Neural progenitor cell (in vitro differentiated cells): ENCODE results near the gene RGS3. TPM values are rescaled to one million over a fixed set of nuclear protein-coding genes. Genes with fewer than 3 reads are reported as not detected.

ENCODE experiments used
- DNase-seq: peaks from one replicate; pipeline ENCODE4 v3.0.0-alpha.2; 2016; ENCODE audit warnings: low spot score
- H2AFZ ChIP-seq: fragments of 200-600 bp; sonication (generic); replicated peaks from 2 replicates; pipeline ENCODE4 v1.6.1; 2016; ENCODE audit warnings: antibody characterized with exemption
- H3F3A ChIP-seq: fragments of 200-600 bp; sonication (generic); 2 replicates; pipeline ENCODE4 v1.6.1; 2016; ENCODE audit warnings: antibody characterized with exemption, low read depth
- H3K27ac ChIP-seq: fragments of 200-600 bp; sonication (generic); 2 replicates; pipeline ENCODE4 v1.5.1; 2016; ENCODE audit warnings: mild to moderate bottlenecking
- H3K27me3 ChIP-seq: fragments of 200-600 bp; sonication (generic); 2 replicates; pipeline ENCODE4 v1.6.1; 2016; ENCODE audit warnings: mild to moderate bottlenecking, moderate library complexity
- H3K36me3 ChIP-seq: fragments of 200-600 bp; sonication (generic); 2 replicates; pipeline ENCODE4 v1.5.1; 2016
- H3K4me1 ChIP-seq: fragments of 200-600 bp; sonication (generic); 2 replicates; pipeline ENCODE4 v1.6.1; 2016; ENCODE audit warnings: mixed run types
- H3K4me2 ChIP-seq: fragments of 200-600 bp; sonication (generic); 2 replicates; pipeline ENCODE4 v1.6.1; 2016
- H3K4me3 ChIP-seq: fragments of 200-600 bp; sonication (generic); 2 replicates; pipeline ENCODE4 v1.5.1; 2016
- H3K79me2 ChIP-seq: fragments of 200-600 bp; sonication (generic); 2 replicates; pipeline ENCODE4 v1.6.1; 2016; ENCODE audit warnings: low read depth
- H3K9ac ChIP-seq: fragments of 200-600 bp; sonication (generic); 2 replicates; pipeline ENCODE4 v1.6.1; 2016
- H3K9me3 ChIP-seq: fragments of 200-600 bp; sonication (generic); 2 replicates; pipeline ENCODE4 v1.5.1; 2016; ENCODE audit warnings: low read depth
- H4K20me1 ChIP-seq: fragments of 200-600 bp; sonication (generic); 2 replicates; pipeline ENCODE4 v1.6.1; 2016; ENCODE audit warnings: low read depth
- H3K27ac Mint-ChIP-seq: 3 replicates; pipeline ENCODE4 v1.8.0; 2021; ENCODE audit warnings: mixed read lengths
- H3K27me3 Mint-ChIP-seq: 2 replicates; pipeline ENCODE4 v1.8.0; 2022; ENCODE audit warnings: low read depth, mild to moderate bottlenecking, inconsistent platforms, moderate library complexity, mixed read lengths; ENCODE audit not compliant: insufficient read depth
- H3K36me3 Mint-ChIP-seq: 3 replicates; pipeline ENCODE4 v1.8.0; 2021; ENCODE audit warnings: mixed read lengths
- H3K4me1 Mint-ChIP-seq: 3 replicates; pipeline ENCODE4 v1.8.0; 2021; ENCODE audit warnings: mixed read lengths
- H3K4me3 Mint-ChIP-seq: 3 replicates; pipeline ENCODE4 v1.8.0; 2021; ENCODE audit warnings: mild to moderate bottlenecking, moderate library complexity, mixed read lengths
- H3K9me3 Mint-ChIP-seq: 3 replicates; pipeline ENCODE4 v1.8.0; 2020; ENCODE audit warnings: mixed read lengths
- EZH2 ChIP-seq: fragments of 200-600 bp; sonication (generic); IDR thresholded peaks from 2 replicates; pipeline ENCODE4 v1.6.1; 2017; ENCODE audit warnings: antibody characterized with exemption, mild to moderate bottlenecking, moderate library complexity
- EZH2phosphoT487 ChIP-seq: fragments of 200-600 bp; sonication (generic); IDR thresholded peaks from 2 replicates; pipeline ENCODE4 v1.6.1; 2017; ENCODE audit warnings: antibody characterized with exemption
- total RNA-seq: library from RNA; depleted of rRNA; stranded (reverse); fragments of >200 nt; gene quantifications from 2 replicates; pipeline ENCODE4 v1.2.3, GENCODE V29; 2015; ENCODE audit warnings: low replicate concordance
- TF ChIP-seq, protein P1 (sequence below): fragments of 200-600 bp; sonication (generic); IDR thresholded peaks from 2 replicates; pipeline ENCODE4 v1.5.1; 2017; ENCODE audit warnings: antibody characterized with exemption, mild to moderate bottlenecking

RGS3 gene
- total RNA-seq, 1 donor from 2014 or later, result 30.3 TPM

DNA sequence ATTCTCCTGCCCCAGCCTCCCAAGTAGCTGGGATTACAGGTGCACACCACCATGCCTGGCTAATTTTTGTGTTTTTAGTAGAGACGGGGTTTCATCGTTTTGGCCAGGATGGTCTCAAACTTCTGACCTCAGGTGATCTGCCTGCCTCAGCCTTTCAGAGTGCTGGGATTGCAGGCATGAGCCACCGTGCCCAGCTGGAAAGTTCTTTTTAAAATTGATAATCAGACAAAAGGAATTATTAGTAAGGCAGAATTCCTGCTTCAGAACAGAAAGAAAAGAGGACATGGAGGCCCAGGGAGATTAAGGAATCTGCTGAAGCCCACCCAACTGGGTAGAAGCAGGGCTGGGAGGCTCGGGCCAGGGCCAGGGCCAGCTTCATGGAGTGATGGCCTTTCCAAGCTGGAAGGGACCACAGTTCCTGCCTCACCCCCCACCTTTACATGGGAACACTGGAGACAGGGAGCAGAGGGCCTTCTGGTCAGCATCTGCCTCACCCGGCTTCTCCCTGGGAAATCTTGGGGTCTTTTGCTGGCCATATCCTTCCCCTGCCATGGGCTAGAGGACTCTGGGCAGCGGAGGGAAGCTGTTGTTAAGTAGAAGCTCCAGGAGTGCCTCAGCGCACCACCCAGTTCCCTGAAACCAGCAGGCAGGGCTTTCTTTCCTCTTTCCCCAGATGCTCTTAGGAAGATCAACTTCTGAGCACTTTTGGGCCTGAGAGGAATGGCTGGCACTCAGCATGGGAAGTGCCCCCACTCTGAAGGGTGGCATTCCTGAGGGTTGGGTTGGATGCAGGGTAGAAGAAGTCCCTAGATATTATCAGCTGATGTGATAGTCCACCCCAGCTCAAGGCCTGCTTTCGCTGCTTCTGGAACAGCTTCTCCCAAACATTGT, 70.1 kb downstream of the RGS3 start:
- Mint-ChIP-seq H3K4me3 (no peak overlapping the region), H3K4me1 (peaks cover 35% of the 10 kb centered on the region), H3K36me3 (peaks cover 21% of the 10 kb centered on the region), H3K9me3 (no peaks in the 10 kb centered on the region), H3K27ac (no peak overlapping the region), H3K27me3 (peaks cover 11% of the 10 kb centered on the region)
- Histone ChIP-seq H3K4me2 (no peak overlapping the region), H3K27me3 (no peaks in the 10 kb centered on the region), H3K36me3 (no peaks in the 10 kb centered on the region), H3K9me3 (no peaks in the 10 kb centered on the region), H2AFZ (no peak overlapping the region), H3K79me2 (no peaks in the 10 kb centered on the region), H4K20me1 (no peaks in the 10 kb centered on the region), H3K27ac (no peak overlapping the region), H3K4me3 (no peak overlapping the region), H3K4me1 (peaks cover 9% of the 10 kb centered on the region), H3K9ac (no peak overlapping the region), H3F3A (no peaks in the 10 kb centered on the region)
- DNase-seq, result no peak
- TF ChIP-seq, protein P1, sequence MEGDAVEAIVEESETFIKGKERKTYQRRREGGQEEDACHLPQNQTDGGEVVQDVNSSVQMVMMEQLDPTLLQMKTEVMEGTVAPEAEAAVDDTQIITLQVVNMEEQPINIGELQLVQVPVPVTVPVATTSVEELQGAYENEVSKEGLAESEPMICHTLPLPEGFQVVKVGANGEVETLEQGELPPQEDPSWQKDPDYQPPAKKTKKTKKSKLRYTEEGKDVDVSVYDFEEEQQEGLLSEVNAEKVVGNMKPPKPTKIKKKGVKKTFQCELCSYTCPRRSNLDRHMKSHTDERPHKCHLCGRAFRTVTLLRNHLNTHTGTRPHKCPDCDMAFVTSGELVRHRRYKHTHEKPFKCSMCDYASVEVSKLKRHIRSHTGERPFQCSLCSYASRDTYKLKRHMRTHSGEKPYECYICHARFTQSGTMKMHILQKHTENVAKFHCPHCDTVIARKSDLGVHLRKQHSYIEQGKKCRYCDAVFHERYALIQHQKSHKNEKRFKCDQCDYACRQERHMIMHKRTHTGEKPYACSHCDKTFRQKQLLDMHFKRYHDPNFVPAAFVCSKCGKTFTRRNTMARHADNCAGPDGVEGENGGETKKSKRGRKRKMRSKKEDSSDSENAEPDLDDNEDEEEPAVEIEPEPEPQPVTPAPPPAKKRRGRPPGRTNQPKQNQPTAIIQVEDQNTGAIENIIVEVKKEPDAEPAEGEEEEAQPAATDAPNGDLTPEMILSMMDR, result no peak
- TF ChIP-seq EZH2phosphoT487, result no peak
- no peak for TF ChIP-seq EZH2

DNA sequence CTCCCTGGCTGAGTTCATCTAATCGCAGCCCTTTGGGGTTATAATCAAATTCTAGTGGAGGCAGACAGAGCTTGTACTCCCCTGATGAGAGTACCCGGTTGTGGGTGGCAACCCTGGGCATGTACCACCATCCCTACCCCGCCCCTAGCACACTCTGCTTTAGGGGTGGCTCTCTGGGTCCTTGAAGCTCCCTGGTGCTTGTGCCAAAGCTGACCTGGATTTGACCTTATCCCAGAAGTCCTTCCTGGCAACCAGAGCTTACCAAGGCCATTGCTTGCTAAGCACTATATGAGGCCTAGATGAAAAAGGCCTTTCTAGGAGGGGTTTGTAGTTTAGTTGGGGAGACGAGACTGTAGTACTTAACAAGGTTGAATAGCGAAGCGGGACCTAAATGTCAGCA, 72.2 kb downstream of the RGS3 start:
- no peaks in the 10 kb centered on the region for H3K79me2 ChIP-seq
- H4K20me1 ChIP-seq, result no peaks in the 10 kb centered on the region
- H3K9me3 ChIP-seq, result no peaks in the 10 kb centered on the region
- H3K36me3 ChIP-seq, result no peaks in the 10 kb centered on the region
- no peaks in the 10 kb centered on the region for H3K9me3 Mint-ChIP-seq
- H3K4me3 Mint-ChIP-seq, result peak overlapping the region; percentile 33
- H3K27me3 Mint-ChIP-seq, result peaks cover 11% of the 10 kb centered on the region
- H3K4me1 Mint-ChIP-seq, result peaks cover 40% of the 10 kb centered on the region
- H3F3A ChIP-seq, result no peaks in the 10 kb centered on the region
- H3K4me2 ChIP-seq, result no peak overlapping the region
- no peak overlapping the region for H3K9ac ChIP-seq
- peaks cover 11% of the 10 kb centered on the region for H3K4me1 ChIP-seq
- H3K27ac ChIP-seq, result no peak overlapping the region
- TF ChIP-seq EZH2 (no peak), EZH2phosphoT487 (no peak)
- TF ChIP-seq, protein P1, result no peak
- no peak overlapping the region for H3K4me3 ChIP-seq
- H3K27ac Mint-ChIP-seq, result peak overlapping the region; percentile 97
- peaks cover 19% of the 10 kb centered on the region for H3K36me3 Mint-ChIP-seq
- no peaks in the 10 kb centered on the region for H3K27me3 ChIP-seq
- DNase-seq, result no peak
- H2AFZ ChIP-seq, result no peak overlapping the region

DNA sequence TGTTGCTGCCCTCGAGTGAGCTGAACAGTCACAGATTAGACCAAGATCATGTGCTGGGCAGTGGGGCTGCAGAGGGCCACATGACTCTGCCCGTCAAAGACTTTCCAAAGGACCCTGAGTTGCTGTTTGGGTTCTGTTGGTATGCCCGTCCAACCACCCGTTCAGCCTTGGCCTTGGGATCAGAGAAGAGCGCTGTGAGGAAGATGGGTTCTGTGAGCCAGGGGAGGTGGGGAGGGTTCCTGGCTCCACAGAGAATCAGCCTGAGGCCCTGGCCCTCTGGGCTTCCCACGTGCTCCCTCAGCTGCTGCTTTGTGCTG, 72.6 kb downstream of the RGS3 start:
- Histone ChIP-seq H3K4me1 (peaks cover 14% of the 10 kb centered on the region), H3K36me3 (no peaks in the 10 kb centered on the region), H3K4me3 (no peak overlapping the region), H2AFZ (no peak overlapping the region), H3K4me2 (no peak overlapping the region), H3K27me3 (no peaks in the 10 kb centered on the region), H3F3A (no peaks in the 10 kb centered on the region), H3K27ac (no peak overlapping the region), H4K20me1 (no peaks in the 10 kb centered on the region), H3K9me3 (no peaks in the 10 kb centered on the region), H3K79me2 (no peaks in the 10 kb centered on the region), H3K9ac (no peak overlapping the region)
- H3K27me3 Mint-ChIP-seq, result peaks cover 11% of the 10 kb centered on the region
- peaks cover 19% of the 10 kb centered on the region for H3K36me3 Mint-ChIP-seq
- no peaks in the 10 kb centered on the region for H3K9me3 Mint-ChIP-seq
- DNase-seq, result no peak
- H3K4me1 Mint-ChIP-seq, result peaks cover 44% of the 10 kb centered on the region
- H3K27ac Mint-ChIP-seq, result peak overlapping the region; percentile 97
- H3K4me3 Mint-ChIP-seq, result no peak overlapping the region
- TF ChIP-seq EZH2 (no peak), EZH2phosphoT487 (no peak)
- TF ChIP-seq, protein P1, result no peak
